NK-92 treated with Interleukin-12 subunit alpha and Interleukin-12 subunit beta, amount 100 ng/mL, for 24 hours (cell line): Measurements from ENCODE around the gene IGHMBP2.

Source experiments
- DNase-seq: peaks from one replicate; lab custom pipeline; 2025; lab: John Stamatoyannopoulos, UW

IGHMBP2 gene

GRCh38 chr11:68890490-68891231 is 13.0 kb upstream of the IGHMBP2 start:
- DNase-seq = no peak

- no peak for DNase-seq
These were observed 12.2 kb upstream of the IGHMBP2 start for GRCh38 chr11:68891351-68891948.

- DNase-seq = no peak
These were observed 11.1 kb upstream of the IGHMBP2 start for GRCh38 chr11:68892576-68892975.

GRCh38 chr11:68893282-68893681 is 10.4 kb upstream of the IGHMBP2 start:
- DNase-seq = no peak

GRCh38 chr11:68896171-68896959 is 7.3 kb upstream of the IGHMBP2 start:
- no peak for DNase-seq

GRCh38 chr11:68897441-68897840 is 6.2 kb upstream of the IGHMBP2 start:
- DNase-seq = no peak

- no peak for DNase-seq
These were observed 2.8 kb upstream of the IGHMBP2 start for GRCh38 chr11:68900835-68901381.

- DNase-seq = no peak
These were observed 657 bp downstream of the IGHMBP2 start for GRCh38 chr11:68904248-68904847.

- DNase-seq = no peak
These were observed 2.0 kb downstream of the IGHMBP2 start for GRCh38 chr11:68905421-68906360.

- DNase-seq = no peak
These were observed 4.6 kb downstream of the IGHMBP2 start for GRCh38 chr11:68908273-68908672.

GRCh38 chr11:68910965-68911364 is 7.3 kb downstream of the IGHMBP2 start:
- DNase-seq = no peak

GRCh38 chr11:68911731-68912130 is 8.0 kb downstream of the IGHMBP2 start:
- DNase-seq = no peak

GRCh38 chr11:68912254-68912653 is 8.6 kb downstream of the IGHMBP2 start:
- no peak for DNase-seq

GRCh38 chr11:68913188-68913587 is 9.5 kb downstream of the IGHMBP2 start:
- DNase-seq = no peak

- DNase-seq = no peak
These were observed 11.1 kb downstream of the IGHMBP2 start for GRCh38 chr11:68914761-68915160.

- DNase-seq = no peak
These were observed 12.7 kb downstream of the IGHMBP2 start for GRCh38 chr11:68916439-68916838.

GRCh38 chr11:68923614-68924013 is 19.9 kb downstream of the IGHMBP2 start:
- DNase-seq = no peak

- DNase-seq = no peak
These were observed 20.6 kb downstream of the IGHMBP2 start for GRCh38 chr11:68924073-68924925.

- no peak for DNase-seq
These were observed 21.9 kb downstream of the IGHMBP2 start for GRCh38 chr11:68925611-68926010.
